Superior temporal gyrus (tissue), 1 donor: ENCODE measurements around the gene TRAF1.
A peak's percentile ranks its signal among the peaks of the same experiment; 100 is the strongest.

Source experiments
- DNase-seq: peaks from one replicate; pipeline ENCODE4 v3.0.0-alpha.2; 2016; ENCODE audit errors: extremely low spot score

Gene TRAF1

DNA sequence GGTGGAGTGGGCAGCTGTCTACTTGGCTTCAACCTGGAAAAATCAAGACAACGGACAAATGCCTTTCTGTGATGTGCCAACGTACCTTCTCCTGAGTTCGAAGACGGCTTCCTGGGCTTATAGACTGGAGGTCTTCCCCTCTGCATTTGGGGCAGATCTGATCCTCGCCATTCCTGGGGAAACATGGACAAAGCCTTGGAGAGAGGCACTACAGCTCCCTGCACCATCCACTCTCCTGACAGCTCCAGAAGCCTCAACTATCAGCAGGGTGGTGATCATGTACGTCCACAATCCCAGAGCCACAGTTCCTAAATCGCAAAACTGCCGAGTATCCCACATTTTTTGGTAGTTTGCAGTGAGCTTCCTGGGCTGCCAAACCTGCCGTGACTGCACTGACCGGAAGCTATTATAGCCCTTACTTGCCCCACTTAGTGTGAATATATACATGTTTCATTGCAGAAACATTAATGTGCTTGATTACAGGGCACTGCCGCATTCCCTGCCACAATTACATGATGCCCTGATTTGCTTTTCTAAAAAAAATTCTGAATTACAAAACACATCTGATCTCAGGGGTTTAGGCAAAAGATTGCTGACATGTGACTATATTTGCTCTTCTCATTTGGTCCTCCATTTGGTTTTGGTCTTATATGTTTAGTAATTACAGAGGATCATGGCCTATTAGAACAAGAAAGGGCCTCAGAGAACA is 2.8 kb downstream of the TRAF1 start:
- no peak for DNase-seq

DNA sequence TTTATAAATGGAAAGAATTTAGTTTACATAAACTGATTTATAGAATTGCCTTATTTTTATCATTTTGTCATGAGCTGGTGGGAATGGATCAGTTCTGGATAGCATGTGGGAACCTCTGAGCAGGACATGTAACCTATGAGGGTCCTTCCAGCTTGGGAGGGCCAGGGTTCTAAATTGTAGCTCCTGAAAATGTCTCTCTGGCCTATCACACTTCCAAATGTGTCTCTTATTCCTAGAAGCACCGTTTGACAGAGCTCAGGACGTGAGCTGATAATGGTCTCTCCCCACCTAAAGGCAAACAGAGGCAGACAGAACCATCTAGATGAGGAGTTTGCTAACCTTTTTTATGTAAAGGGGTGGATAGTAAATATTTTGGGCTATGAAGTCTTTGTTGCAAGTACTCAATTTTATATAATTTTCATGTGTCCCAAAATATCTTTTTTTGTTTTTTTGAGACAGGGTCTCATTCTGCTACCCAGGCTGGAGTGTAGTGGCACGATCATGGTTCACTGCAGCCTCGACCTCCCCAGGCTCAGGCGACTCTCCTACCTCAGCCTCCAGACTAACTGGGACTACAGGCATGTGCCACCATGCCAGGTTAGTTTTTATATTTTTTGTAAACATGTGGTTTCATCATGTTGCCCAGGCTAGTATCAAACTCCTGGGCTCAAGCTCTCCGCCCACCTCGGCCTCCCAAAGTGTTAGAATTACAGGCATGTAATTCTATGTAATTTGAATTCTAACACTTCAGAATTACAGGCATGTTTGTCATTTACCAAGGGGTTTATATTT is 4.0 kb downstream of the TRAF1 start:
- DNase-seq, result no peak

DNA sequence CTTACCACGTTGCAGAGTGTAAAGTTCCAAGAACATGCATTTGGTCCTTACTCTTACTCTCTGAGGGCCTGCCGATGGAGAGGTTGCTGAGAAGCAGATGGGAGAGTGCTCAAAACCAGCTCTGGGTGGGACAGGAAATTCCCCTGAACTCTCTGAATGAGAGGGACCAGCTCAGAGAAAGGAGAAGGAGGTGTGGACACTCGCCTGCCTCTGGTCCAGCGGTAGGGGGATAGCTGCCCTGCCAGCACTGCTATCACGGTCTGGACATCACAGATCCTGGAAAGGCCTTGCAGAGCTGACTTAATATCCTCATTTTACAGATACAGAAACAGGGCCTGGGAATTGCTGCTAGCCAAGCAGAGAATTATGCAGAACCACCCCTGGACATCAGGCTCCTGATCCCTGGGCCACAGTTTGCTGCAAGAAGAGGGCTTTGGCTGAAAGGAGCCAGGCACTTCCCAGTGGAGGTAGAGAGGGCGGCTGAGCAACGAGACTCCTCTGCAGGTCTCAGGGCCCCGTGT is 4.9 kb downstream of the TRAF1 start:
- no peak for DNase-seq

DNA sequence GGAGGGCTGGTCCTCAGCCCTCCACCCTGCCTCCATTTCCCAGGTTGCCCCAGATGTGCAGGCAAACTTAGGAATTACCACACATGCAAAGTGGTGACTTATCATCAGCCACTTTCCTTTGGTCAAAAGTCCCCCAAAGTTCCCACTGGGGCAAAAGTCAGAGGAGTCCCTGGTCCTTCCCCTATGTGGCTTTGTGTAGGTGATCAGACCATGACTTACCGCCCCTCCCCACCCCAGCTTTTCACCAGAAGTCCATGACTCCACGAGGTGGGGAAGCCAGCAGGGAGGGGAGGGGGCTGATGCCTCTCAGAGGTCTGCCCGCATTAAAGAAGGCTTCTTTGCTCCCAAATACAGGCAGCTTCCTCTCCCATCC is 5.8 kb downstream of the TRAF1 start:
- no peak for DNase-seq

DNA sequence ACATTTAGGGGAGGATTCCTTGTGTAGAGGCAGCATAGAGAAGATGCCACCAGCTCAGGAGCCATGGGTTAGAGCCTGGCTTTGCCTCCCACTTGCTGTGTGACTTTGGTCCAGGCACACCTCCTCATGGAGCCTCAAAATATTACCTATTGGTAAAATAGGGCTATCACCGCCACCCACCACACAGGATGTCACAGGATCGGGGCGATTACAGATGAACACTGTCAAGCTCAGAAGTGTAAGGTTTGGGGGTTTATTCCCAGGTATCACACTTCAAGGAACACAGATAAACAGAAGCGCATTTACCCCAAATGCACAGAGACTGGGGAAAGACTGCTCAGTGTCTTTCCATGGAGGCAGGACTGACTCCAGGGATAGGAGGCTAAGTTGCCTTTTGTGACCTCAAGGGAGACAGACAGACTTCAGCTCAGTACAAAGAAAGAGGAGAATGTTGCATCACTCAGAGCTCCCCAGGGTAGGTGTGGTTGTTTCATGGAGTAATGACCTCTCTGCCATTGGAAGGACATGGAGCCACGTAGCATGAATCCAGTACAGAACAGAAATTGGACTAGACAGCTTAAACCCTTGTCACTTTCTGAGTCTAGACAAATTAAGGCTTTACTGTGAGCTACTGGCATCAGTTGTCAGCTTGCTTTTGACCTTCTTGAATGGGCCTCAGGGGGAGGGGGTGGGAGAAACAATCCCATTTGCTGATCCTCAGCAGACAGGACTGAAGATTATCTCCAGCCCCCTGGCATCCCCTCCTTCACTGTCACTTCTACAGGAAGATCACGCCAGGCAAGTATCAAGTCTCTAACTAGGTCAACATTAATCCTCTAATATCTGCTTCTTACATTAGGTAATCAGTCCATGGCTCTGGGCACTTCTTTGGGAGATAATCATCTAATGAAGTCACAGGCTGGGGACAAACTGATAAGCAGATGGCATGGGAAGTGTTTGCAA is 6.5 kb downstream of the TRAF1 start:
- DNase-seq, result no peak

DNA sequence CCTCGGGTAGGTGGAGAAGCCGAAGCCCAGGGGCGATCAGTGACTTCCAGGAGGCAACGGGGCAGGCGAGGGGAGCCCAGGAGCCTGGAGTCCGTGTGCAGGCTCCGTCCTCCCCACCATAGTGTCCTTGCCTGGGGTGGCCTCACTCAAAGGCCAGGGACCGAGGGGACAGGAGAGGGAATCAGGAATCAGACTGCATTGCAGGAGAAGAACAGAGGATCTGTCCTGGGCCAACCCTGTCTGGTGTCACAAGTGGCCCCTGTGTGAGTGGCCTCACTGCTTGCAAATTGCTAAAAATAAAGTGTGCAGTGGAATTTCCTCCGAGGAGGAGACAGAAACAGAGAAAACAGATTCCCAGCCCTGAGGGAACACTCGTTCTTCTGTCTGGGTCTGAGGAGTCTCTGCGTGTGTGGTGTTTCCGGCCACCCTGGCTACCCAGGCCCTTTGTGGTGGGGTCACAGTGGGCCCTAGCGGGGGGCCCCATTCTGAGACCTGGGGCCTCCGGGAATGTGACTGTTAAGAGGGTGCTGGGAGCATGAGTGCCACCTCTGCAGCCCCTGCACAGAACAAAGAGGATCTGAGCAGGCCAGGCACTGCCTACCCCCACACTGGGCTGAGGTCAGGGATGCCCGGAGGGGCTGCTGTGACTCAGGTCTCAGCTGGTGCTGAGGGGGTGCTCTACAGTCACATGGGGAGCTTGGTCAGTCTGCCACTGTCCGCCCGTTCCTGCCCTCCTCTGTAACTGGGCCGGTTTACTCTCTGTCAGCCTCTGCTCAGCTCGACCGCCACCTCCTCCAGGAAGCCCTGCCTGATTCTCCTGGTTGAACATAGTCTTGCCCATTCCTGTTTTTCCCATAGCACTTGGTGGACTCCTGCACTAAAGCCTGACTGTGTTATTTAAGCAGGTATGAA is 7.4 kb downstream of the TRAF1 start:
- DNase-seq, result no peak

DNA sequence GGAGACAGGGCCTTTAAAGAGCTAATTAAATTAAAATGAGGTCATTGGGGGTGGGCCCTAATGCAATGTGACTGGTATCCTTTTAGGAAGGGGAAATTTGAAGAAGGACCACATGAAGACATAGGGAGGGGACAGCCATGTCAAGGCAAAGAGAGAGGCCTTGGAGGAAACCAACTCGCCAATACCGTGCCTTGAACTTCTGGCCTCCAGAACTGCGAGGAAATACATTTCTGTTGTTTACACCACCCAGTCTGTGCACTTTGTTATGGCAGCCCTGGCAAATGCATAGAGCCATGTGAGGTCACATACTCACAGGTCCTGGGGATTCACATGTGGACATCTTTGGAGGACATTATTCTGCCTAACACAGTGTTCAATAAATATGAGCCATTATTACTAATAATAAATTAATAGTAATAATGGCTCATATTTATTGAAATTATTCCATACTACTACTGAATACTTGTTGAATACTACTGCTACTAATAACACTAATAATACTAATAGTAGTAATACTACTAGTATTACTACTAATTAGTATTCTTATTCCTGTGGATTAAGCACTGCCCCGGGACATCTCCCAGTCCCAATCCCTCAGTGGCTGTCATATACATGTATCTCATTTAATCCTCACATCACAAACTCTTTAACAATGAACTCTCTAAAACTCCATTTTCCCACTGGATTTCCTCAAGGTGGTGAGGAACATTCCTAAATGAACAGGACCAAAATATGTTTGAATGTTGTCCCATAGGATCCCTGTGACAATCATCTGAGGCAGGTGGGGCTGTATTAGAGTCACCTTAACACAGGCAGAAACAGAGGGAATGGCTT is 8.4 kb downstream of the TRAF1 start:
- no peak for DNase-seq

DNA sequence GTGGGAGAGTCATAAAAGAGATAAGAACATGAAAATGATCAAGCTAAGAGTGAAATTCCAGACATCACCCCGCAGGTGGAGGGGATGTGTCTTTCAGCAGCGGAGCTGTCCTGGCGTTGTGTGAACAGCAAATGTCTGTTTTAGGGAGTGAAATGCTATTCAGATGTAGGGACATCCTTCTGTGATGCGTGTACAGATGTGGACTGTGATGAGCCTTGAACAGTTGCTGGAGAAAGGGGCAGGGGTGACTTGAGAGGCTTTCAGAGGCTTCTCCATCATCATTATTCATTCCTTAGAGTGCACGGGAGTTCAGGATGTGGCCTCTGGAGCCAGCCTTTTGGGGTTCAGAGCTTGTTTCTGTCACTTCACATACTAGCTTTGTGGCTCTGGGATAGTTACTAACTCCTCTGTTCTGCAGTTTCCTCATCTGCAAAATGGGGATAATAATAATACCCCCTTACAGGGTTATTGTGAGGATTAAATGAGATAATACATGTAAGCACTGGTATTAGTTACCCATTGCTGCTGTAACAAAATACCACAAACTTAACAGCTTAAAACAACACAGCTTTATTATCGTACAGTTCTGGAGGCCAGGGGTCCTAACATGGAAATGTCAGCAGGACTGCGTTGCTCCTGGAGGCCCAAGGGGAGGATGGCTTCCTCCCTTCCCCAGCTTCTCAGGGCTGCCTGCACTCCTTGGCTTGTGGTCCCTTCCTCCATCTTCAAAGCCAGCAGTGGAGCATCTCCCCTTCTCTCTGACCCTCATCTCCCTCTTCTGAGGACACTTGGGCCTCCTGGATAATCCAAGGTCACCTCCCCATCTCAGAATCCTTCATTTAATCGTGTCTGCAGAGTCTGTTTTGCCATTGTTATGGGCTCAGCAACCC is 9.4 kb downstream of the TRAF1 start:
- no peak for DNase-seq

DNA sequence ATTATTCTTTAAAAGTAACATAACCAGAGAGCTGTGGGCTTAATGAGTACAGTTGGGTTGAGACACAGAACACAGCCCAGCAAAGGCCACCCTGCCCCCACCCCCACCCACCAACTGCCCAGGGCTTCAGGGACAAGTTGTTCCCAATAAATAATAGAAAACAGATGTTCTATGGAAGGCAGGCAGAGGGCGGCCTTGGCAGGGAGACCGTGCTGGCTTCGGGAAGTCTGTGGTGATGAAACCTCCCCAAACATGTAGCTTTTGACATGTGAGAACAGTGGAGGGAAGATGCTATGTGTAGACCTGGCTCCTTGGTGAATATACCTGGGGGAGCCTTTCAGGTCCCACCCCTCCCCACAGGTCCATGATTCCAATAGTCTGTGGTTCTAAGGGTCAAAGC is 10.0 kb downstream of the TRAF1 start:
- DNase-seq, result no peak

DNA sequence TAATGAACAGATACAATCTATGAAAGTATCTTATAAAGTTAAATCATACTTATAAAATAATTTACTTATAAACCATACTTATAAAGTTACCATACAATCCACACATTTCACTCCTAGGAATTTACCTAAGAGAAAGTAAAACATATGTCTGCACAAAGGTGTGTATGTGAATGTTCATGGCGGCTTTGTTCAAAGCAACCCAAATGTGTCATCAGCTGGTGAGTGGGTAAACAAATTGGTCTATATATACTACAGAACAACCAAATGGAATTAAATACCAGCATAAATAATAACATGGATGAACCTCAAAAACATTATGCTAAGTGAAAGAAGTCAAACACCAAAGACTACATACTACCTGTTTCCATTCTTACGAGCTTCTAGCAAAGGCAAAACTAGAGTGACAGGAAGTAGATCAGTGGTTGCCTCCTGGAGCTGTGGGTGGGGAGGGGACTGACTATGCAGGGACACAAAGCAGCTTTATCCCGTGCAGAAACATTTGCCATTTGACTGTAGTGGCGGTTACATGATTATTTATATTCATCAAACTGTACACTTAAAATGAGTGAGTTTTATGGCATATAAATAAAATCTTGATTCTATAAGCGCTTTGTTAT is 10.6 kb downstream of the TRAF1 start:
- DNase-seq, result peak; percentile 67

DNA sequence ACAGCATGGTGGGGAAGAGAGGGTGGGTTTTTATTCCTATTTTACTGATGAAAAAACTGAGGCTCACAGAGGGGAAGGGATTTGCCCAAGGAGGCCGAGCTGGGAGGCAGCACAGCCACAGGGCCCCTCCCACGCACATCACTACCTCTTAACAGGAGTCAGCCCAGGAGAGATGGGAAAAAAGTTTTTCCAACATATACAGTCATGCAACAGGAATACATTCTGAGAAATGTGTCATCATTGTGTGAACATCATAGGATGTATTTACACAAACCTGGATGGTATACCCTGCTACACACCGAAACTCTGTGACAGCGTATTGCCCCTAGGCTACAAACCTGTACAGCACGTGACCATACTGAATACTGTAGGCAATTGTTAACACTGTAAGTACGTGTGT is 11.6 kb downstream of the TRAF1 start:
- no peak for DNase-seq

DNA sequence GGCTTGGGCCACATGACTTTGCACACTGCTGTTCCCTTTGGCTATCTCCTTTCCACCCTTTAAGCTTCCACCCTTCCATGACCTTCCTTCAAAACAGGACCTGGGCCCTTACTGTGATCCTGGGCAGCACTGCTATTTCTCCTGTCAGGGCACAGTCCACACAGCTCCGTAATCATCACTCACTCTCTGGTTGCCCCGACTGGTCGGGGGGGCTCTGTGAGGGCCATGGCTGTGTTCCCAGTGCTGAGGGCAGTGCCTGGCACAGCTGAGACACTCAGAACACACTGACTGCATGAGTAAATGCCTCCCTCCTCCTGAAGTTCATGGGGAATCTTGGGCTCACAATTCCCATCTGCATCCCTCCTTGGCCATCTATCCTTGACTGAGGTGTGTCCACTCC is 12.2 kb downstream of the TRAF1 start:
- DNase-seq, result peak; percentile 89

DNA sequence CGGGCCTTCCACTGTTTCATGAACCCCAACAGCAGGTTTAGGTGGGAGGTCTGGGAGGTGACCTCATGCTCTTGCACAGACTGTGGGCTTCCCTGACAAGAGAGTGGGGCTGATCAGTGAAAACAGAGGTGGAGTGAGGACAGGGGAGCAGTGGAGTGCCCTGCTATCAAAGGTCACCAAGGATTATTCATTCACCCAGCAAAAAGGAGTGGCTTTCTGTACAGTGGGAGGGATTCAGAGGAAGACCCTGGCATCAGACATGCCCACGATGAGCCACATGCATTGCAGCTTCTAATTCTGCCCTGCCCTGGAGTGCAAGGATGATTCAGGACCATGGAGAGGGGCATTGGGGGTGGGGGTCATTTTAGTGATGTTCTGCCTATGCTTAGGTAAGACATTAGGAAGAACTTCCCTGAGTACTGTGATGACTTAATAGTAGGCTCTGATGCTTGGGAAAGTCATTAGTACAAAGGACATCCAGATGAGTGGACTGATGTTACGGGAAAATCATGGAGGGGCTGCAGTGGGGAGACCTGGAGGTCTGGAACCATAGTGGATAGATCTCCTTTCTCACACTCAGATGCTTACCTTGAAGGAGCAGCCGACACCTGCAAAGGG is 12.8 kb downstream of the TRAF1 start:
- DNase-seq, result no peak

DNA sequence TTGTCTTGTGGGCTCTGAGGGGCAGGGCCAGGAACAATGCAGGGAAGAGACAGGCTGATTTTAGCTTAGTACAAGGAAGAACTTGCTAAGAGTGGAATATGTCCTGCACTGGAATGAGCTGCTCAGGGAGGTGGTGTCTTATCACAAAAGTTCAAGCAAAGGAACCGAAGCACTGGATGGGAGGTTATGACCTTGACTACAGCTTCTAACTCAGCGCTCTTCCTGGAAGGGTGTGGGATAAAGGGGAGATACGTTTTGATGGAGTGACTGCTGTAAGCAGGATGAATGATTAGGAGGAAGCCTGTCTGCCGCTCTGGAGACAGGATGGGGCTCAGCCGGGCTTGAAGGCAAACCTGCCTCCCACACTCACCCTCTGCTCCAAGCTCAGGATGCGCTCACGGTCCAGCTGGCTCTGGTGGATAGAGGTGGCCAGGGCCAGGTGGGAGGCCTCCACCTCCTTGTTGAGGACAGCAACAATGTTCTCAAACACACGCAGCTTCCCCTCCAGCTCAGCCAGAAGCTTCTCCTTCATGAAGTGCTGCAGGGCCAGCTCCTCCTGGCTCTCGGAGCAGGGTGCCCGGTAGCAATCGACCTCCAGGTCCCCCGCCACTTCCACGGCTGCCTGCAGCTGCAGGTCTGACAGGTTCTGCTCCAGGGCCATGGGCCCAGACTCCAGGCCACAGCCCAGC is 13.5 kb downstream of the TRAF1 start:
- DNase-seq, result no peak

DNA sequence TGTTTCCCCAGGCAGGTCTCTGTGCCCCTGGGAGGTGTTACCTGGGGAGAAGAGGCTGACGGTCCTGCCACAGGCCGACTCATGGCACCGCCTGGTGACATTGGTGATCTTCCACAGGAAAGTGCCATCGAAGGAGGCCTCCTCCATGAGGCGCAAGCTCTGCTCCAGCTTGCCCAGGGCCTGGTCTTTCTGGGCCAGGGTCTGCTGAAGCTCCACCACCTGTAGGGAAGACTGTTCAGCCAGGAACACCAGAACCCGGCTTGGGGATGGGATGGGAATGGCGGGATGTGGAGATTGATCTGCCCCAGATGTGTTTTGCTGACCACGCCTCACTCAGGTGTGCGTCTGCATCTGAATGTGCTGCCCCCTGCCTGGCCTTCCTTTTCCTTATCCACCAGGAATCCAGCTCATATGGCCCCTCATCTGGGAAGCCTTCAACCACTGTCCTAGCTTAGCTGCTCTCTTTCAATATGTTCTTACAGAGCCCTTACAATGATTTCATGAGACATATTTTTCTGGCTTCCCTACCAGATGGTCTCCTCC is 15.2 kb downstream of the TRAF1 start:
- DNase-seq, result no peak

DNA sequence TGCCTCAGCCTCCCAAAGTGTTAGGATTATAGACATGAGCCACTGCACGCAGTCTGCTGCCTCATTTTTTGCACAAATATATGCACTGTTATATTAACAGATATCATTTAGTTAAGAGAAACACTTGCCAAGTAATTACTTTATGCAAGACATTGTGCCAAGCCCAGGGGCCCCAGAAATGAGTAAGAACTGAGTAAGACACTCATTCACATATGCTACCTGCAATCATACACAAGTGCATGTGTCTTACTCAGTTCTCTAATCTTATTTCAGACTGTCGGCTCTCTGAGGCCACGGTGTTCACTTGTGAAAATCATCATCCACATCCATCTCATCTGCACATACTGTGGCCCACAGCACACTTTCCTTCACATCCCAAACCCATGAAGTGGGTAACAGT is 16.0 kb downstream of the TRAF1 start:
- DNase-seq, result no peak

DNA sequence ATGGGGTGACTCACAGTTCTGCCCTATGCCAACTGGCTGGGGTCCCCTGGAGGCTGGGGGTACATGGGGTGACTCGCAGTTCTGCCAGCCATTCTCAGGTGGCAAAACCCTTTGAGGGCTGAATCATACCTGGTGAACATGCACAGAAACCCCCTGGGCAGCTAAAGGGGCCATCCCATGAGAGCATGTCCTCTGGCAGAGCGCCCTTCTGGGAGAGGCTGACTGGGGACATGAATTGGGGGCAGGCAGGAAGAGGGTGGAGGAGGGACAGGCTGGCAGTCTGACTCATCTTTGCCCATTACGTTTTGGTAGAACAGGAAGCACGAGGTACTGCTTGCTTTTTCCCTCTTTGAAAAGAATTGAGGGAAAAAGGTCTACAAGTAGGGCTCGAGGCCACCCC is 16.7 kb downstream of the TRAF1 start:
- no peak for DNase-seq
